ENCODE results near the gene ADH5.
"Not testable (repeated sequence)": the region's sequence is repeated elsewhere in the genome, so short reads cannot be mapped to it uniquely, and the experiment has no call there.

ADH5 gene

DNA sequence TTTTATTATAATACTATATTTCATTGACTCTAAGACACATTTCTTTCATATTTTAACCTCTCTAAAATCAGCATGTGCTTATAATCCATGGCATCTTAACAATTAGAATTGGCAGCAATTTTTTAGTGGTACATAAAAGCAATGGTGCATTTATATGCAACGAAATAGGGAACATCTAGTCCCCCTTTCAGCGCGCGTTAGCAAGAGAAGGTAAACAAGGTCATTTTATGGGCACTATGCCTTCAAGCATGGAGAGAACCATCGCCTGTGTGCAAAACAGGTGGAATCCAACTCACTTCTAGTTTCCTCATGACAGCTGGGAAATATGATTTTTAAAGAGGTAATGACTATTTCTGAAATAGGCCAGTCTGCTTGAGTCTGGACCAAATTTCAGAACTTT lies 6.4 kb downstream of the ADH5 start:
- no peak for DNase-seq

DNA sequence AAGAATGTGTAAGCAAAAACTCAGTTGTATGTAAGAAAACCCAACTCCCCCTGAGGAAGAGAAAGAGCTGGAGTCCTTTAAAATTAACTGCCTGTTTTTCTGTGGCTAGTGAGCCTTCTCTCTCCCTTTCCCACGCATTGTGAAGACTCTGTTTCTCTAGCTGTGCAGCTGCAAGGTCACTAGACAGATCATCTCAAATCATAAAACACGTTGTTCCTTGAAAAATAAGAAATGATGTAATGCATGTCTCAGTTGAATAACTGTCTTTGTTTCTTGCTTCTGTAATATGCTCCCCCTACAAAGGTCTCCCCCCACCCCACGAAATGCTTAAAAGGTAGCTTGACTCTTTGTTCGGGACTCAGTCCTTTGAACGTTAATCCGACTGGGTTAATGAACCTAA lies 7.7 kb downstream of the ADH5 start:
- DNase-seq, result not testable (repeated sequence)

DNA sequence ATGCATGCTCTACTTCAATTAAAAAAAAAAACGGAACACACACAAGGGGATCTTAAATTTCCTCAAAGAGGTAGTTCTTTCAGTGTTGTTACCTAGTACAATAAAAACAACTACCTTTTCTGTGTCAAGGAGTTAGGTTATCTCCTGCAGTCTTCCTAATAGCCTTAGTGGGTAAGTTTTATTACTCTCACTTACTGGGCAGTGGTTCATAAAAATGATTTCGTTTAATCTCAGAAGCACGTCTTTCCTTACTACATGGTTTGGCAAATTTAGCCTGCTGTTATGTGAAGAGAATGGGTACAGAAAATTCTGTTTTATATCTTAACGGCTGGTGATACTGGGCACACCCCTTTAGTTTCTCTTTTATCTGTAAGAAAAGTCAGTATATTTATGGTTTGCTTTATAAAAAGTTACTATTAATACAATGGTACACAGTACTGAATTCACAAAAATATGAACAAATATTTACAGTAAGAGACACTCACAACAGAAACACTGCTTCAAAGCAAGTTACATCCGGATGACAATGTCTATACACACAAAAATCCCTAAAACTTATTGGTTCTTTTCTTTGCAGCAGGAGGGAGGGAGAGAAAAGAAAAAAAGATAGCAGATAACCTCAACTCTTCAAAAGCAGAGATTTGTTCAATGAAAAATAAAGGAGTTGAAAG lies 8.8 kb downstream of the ADH5 start:
- no peak for DNase-seq

- DNase-seq, result no peak
These were observed 9.5 kb downstream of the ADH5 start for GRCh38 chr4:99078931-99079624.

DNA sequence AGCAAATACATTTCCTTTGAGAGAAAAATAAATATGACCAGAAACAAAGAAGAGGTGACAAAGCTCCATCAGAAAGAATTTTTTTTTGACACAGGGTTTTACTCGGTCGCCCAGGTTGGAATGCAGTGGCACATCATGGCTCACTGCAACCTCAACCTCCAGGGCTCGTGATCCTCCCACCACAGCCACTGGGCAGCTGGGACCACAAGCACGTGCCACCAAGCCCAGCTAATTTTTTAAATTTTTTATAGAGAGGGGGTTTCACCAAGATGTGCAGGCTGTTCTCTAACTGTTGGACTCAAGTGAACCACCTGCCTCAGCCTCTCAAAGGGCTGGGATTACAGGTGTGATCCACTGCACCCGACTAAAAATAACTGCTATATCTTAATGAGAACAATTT lies 10.3 kb downstream of the ADH5 start:
- no peak for DNase-seq

DNA sequence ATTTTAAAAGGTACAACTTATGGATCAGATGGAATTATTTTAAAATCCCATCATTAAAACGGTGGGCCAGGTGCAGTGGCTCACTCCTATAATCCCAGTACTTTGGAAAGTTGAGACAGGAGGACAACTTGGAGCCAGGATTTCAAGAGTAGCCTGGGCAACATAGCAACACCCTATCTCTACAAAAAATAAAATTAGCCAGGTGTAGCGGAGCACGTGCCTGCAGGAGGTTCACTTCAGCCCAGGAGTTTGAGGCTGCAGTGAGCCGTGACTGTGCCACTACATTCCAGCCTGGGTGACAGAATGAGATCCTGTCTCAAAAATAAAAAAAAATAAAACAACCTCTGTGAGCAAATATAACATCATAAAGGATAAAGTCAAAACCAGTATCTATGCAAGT lies 11.4 kb downstream of the ADH5 start:
- no peak for DNase-seq

DNA sequence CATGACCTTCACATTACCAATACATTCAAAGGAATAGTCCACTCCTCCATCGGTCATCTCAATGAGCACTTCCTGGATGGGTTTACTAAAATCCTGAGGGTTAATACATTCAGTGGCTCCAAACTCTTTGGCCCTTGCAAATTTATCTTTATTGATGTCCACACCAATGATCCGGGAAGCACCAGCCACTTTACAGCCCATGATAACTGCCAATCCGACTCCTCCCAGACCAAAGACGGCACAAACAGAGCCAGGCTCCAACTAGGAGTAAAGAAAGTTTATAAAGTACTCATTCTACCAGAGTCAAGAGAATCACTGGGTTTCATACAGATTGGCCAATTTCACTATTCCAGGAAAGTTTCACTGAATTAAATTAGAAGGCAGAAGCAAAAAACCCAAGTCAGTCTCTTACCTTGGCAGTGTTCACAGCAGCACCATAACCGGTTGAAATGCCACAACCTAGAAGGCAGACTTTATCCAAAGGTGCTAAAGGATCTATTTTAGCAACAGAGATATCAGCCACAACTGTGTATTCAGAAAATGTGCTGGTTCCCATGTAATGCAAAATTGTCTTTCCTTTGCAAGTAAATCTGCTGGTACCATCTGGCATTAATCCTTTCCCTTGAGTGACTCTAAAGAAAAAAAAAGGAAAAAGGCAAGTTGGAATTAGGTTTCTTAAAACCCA lies 12.2 kb downstream of the ADH5 start:
- DNase-seq, result no peak

GRCh38 chr4:99074816-99075215 lies 13.8 kb downstream of the ADH5 start:
- DNase-seq, result peak in 1 of 2 experiments; percentile 15

- no peak for DNase-seq
These were observed 17.4 kb downstream of the ADH5 start for GRCh38 chr4:99071159-99071558.

DNA sequence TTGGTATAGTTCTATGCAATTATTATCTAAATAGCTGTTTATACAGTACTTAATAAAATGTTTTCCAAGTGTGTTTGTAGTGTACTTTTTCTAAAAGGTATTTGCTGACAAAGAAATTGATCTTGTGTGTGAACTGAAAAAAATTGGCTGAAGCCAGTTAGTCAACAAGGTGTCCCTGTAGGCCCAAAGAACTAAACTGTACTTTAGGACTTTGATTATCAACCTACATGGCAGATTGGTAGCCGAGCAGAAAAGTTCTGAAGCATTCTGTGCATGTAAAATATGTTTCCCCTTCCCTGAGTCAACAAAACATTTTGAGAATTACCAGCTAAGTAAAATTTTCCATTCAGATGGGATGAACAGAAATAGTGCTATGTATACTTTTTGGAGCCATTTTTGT lies 21.0 kb downstream of the ADH5 start:
- DNase-seq, result no peak

DNA sequence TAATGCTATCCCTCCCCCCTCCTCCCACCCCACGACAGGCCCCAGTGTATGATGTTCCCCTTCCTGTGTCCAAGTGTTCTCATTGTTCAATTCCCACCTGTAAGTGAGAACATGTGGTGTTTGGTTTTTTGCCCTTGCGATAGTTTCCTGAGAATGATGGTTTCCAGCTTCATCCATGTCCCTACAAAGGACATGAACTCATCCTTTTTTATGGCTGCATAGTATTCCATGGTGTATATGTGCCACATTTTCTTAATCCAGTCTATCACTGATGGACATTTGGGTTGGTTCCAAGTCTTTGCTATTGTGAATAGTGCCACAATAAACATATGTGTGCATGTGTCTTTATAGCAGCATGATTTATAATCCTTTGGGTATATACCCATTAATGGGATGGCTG lies 23.1 kb downstream of the ADH5 start:
- not testable (repeated sequence) for DNase-seq

GRCh38 chr4:99062120-99062519 lies 26.5 kb downstream of the ADH5 start:
- DNase-seq, result peak; percentile 34 to 56

GRCh38 chr4:99061048-99061700 lies 27.4 kb downstream of the ADH5 start:
- DNase-seq, result no peak

DNA sequence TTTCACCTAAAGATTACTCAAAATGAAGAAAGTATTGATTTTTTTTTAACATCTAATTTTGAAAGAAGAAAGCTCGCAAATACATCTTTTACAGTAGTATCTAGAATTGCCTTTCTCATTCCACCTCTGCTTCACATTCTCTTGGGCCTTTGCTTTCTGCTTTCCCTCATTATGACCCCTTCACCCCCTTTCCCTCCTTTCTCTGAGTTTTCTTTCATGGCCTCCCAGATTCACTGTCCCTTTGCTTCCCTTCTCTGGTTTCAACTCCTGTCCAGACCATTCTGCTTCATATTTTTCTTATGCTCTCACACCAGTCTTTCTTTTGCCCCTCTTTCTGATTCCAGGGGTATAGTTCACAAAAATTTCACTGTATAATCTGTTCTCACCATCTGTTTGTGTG lies 29.0 kb downstream of the ADH5 start:
- no peak for DNase-seq

DNA sequence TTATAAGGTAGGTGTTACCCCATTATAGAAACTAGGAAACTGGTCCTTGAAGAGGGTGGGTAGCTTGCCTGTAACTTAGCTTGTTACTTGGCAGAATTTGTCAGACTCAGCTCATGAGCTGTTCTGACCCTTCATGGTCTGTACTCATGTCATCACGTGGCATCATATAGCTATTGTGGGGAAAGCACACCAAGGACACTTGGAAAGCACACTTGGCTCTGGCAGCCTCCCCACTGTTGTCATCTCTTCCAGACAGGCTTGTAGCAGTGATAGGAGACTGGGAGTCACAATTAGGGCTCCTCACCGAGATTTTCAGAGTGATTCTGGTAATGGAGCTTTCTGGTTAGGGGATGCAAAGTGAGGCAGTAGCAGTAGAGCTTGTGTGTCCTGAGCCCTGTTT lies 30.4 kb downstream of the ADH5 start:
- DNase-seq, result no peak

DNA sequence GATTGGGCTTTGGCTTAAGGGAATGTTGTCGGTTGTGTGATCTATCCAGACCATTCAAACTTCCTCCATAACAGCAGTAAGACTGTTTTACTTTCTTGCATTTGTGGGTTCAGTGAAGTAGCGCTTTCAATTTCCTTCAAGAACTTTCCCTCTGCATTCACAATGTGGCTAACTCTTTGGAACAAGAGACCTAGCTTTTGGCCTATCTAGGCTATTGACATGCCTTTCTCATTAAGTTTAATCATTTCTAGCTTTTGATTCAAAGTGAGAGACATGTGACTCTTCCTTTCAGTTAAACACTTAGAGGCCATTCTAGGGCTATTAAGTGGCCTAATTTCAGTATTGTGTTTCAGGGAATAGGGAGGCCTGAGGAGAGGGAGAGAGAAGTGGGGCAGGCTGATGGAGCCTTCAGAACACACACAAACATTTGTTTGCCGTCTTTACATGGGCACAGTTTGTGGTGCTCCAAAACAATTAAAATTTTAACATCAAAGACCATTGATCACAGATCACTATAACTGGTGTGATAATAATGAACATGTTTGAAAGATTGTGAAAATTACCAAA lies 34.1 kb downstream of the ADH5 start:
- no peak for DNase-seq

GRCh38 chr4:99052902-99053301 lies 35.7 kb downstream of the ADH5 start:
- no peak for DNase-seq

DNA sequence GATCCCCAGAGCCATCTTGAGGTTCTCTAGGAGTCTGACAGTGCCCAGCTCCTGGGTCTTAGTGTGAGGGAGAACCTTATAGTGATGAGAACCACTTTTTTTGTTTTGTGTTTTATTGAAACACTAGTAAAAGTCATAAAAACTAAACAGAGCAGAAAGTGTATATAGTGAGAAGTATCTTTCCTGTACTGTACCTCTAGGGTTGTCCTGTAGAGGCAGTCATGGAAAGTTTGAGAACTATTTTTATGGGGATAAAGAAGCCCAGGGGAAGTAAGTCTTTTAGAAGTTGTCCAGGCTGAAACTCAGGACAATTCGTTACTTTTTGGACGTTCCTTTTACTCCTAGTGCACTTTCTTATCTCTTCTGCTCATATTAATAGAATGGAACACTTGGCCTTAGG lies 40.9 kb downstream of the ADH5 start:
- DNase-seq, result no peak

DNA sequence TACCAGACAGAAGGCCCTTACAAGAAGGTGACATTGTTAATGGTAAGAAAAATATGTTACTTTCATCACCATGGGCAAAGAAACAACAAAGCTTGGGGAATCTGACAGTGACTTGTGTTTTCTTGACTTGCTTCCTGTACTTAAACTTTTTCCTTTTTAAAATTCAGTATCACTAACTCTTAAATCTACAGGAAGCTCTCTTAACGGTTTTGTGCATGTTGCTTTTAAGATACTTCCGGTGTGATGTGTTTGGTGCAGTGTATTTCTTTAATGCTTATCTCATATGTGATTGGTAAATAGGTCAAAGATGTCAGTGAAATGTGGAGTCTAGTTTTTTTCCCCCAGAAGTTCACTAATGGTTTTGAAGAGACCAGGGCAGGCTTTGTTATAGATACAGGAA lies 45.2 kb downstream of the ADH5 start:
- no peak for DNase-seq

GRCh38 chr4:99038213-99038612 lies 50.4 kb downstream of the ADH5 start:
- no peak for DNase-seq

GRCh38 chr4:99033956-99034355 lies 54.6 kb downstream of the ADH5 start:
- no peak for DNase-seq

GRCh38 chr4:99029852-99030251 lies 58.7 kb downstream of the ADH5 start:
- DNase-seq, result no peak

DNA sequence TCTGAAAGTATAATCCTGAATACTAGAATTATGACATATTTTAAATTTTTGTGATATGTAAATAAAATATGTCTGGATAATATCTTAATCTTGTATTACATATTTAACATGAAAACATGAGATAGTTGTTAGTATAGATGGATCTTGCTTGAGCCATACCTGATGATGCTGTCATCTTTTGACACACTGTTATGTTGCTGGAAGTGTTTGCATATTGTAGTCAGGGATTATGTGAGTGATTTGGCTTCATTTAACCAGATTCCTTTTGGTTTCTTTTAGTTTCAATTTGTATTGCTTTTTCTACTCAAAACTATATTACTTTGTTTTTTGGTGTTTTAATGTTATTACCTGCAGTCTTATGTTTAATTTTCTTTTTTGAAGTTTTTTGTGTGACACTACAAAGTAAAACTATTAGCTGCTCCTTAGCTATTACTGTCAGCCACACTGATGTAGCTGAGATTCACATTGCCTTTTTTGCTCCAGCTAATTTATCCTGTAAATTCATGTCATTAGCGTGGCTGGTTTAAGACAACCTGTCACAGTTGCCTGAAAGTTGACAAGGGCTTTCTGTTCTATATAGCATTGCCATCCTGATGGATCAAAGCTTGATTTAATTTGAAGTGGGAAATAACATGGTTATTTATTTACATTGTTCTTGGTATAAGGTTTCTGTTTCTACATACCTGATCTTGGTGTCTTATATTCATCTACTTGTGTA lies 59.4 kb downstream of the ADH5 start:
- DNase-seq, result no peak
